ENCODE data around the gene CHDH. TPM values are rescaled to one million over a fixed set of nuclear protein-coding genes. Genes with fewer than 3 reads are reported as not detected.
A peak's percentile ranks its signal among the peaks of the same experiment; 100 is the strongest.

The CHDH gene
- polyA plus RNA-seq, 3 donors from 2014 or later: not detected

- Mint-ChIP-seq H3K36me3 (peaks cover 12 to 39% (median 13%) of the 10 kb centered on the region in 3 donors), H3K27me3 (ENCODE audit: low read depth in 3 of 3) (peaks cover 0 to 9% (median 6%) of the 10 kb centered on the region in 3 donors)
These were observed 34.5 kb upstream of the CHDH start for GRCh38 chr3:53880396-53881345.

DNA sequence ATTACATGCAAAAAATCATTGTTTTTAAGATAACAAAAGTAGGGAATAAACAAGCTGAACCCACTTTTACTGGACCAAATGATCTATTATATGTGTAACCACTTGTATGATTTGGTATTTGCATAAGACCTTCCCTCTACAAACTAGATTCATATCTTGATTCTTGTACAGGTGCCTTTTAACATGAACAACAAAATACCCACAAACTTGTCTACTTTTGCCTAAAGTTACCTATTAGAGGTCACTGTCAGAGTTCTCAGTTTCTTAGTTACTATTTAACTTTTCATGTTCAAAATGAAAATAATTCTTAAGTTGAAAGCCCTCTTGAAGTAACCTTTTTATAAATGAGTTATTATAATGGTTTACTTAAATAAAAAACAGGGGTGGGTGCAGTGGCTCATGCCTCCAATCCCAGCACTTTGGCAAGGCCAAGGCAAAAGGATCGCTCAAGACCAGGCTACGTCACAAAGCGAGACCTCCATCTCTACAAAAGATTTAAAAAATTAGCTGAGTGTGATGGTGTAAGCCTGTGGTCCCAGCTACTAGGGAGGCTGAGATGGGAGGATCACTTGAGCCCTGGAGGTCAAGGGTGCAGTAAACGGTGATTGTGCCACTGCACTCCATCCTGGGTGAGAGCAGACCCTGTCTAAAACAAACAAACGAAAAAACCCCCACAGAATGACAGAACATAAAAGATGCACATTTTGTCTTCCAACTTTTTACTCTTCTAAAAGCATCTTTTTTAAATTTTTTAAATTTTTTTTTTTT lies 19.7 kb upstream of the CHDH start:
- H3K36me3 Mint-ChIP-seq: peaks cover 14 to 45% (median 27%) of the 10 kb centered on the region in 3 donors
- H3K4me1 Mint-ChIP-seq: peaks cover 2 to 10% of the 10 kb centered on the region in 2 donors
- peaks cover 0 to 2% (median 0%) of the 10 kb centered on the region in 3 donors for H3K27me3 Mint-ChIP-seq (ENCODE audit: low read depth in 3 of 3)

More at GRCh38 chr3:53880396-53881345, 34.5 kb upstream of the CHDH start:
- Mint-ChIP-seq H3K4me3 (peak overlapping the region; percentile 94 to 100 (median 100)), H3K9me3 (no peaks in the 10 kb centered on the region), H3K27ac (peak overlapping the region; percentile 88 to 100 (median 98)), H3K4me1 (peaks cover 31 to 39% of the 10 kb centered on the region in 2 donors)
- DNase-seq: no peak

DNA sequence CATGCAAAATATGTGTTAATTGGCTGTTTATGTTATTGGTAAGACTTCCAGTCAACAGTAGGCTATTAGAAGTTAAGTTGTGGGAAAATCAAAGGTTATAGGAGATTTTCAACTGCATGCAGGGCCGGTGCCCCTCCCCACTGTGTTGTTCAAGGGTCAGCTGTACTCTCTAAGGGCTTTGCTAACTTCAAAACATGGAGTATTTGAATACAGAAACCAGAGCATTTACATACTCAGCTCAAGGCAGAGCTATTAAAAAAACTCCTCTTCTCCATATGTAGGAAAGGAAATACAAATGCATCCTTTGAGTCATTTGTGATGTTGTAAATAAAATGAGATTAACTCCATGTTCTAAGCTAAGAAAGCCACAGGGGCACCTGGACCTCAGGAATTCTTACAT lies 16.9 kb upstream of the CHDH start:
- Mint-ChIP-seq H3K4me3 (no peak overlapping the region), H3K27ac (no peak overlapping the region)

More for the DNA sequence above, 19.7 kb upstream of the CHDH start:
- Mint-ChIP-seq H3K9me3 (no peaks in the 10 kb centered on the region), H3K27ac (no peak overlapping the region), H3K4me3 (no peak overlapping the region)
- DNase-seq: no peak

GRCh38 chr3:53862241-53862640 lies 16.0 kb upstream of the CHDH start:
- Mint-ChIP-seq H3K27me3 (ENCODE audit: low read depth in 3 of 3) (peaks cover 0 to 5% (median 0%) of the 10 kb centered on the region in 3 donors), H3K36me3 (peaks cover 16 to 28% (median 18%) of the 10 kb centered on the region in 3 donors), H3K27ac (peak overlapping the region in 1 of 6 donors; percentile 7), H3K9me3 (no peaks in the 10 kb centered on the region), H3K4me1 (peaks cover 0 to 1% of the 10 kb centered on the region in 2 donors), H3K4me3 (no peak overlapping the region)
- no peak for DNase-seq

More for the DNA sequence above, 16.9 kb upstream of the CHDH start:
- peaks cover 16 to 34% (median 23%) of the 10 kb centered on the region in 3 donors for H3K36me3 Mint-ChIP-seq
- peaks cover 0 to 2% (median 0%) of the 10 kb centered on the region in 3 donors for H3K27me3 Mint-ChIP-seq (ENCODE audit: low read depth in 3 of 3)
- H3K9me3 Mint-ChIP-seq: no peaks in the 10 kb centered on the region
- no peak for DNase-seq
- peaks cover 0 to 7% of the 10 kb centered on the region in 2 donors for H3K4me1 Mint-ChIP-seq

DNA sequence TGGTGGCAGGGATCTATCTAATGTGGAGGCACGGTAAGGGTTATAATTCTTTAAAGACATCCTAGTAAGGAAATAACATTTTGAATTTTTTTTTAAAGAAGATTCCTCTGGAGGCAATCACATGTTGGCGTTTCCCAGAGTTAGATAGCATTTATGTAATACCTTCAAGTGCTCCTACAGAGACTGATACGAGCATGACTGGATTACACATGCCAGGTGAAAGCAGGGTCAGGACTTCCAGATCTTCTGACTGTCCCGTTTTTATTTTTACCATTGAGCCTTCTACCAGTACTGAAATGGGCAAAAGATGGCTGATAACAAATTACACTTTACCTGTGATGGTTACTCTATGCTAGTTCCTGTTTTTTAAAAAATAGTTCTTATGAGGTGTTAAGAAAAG lies 14.0 kb upstream of the CHDH start:
- Mint-ChIP-seq H3K4me3 (no peak overlapping the region), H3K9me3 (no peaks in the 10 kb centered on the region), H3K36me3 (peaks cover 16 to 22% (median 18%) of the 10 kb centered on the region in 3 donors), H3K4me1 (peaks cover 0 to 1% of the 10 kb centered on the region in 2 donors), H3K27ac (no peak overlapping the region), H3K27me3 (ENCODE audit: low read depth in 3 of 3) (peaks cover 0 to 5% (median 0%) of the 10 kb centered on the region in 3 donors)
- DNase-seq: no peak

DNA sequence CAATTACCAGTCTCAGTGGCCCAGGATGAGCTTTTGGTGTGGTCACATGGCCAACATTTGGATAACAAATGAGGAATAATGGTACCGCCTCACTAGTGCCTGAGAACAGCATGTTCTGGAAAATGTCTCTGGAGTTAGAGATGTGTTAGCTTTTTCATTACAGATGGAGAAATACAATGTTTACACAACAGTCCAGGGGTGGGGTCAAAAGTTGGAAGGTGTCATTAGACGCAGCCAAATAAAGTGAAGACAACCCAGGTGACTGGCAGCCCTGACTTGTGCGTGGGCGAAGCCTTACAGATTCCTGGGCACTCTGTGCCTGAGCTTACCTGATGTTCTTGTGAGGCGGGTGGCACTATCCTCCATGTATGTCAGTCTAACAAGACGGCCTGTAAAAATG lies 13.0 kb upstream of the CHDH start:
- peak overlapping the region in 2 of 6 donors; percentile 16 to 18 for H3K27ac Mint-ChIP-seq

DNA sequence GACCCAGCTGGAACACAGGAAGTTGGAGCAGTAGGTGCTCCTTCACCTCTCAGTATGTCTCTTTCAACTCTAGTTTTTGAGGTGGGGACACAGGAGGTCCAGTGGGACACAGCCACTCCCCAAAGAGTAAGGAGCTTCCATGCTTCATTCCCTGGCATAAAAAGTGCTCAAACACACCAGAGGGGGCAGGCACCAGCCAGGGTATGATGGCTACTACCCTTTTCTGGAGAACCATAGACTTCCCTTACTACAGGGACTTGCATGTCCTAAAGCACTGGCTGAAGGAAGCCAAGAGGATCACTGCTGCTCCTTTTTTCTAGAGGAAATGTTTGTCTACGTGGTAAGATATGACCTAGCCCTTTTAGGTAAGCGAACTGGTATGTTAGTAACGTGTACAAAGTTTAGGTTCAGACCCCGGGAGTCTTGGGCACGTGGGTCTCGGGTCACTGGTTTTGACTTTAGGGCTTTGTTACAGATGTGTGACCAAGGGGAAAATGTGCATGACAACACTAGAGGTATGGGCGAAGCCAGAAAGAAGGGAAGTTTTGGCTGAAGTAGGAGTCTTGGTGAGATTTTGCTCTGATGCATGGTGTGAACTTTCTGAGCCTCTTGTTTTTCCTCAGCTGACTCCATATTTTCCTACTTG lies 12.0 kb upstream of the CHDH start:
- no peak for DNase-seq
- Mint-ChIP-seq H3K27me3 (ENCODE audit: low read depth in 3 of 3) (peaks cover 0 to 5% (median 0%) of the 10 kb centered on the region in 3 donors), H3K36me3 (peaks cover 9 to 16% (median 10%) of the 10 kb centered on the region in 3 donors), H3K4me1 (peaks cover 0 to 1% of the 10 kb centered on the region in 2 donors), H3K27ac (peak overlapping the region in 1 of 6 donors; percentile 53), H3K4me3 (no peak overlapping the region), H3K9me3 (no peaks in the 10 kb centered on the region)

More for the DNA sequence above, 13.0 kb upstream of the CHDH start:
- Mint-ChIP-seq H3K9me3 (no peaks in the 10 kb centered on the region), H3K27me3 (ENCODE audit: low read depth in 3 of 3) (peaks cover 0 to 5% (median 0%) of the 10 kb centered on the region in 3 donors), H3K4me1 (peaks cover 0 to 1% of the 10 kb centered on the region in 2 donors), H3K4me3 (no peak overlapping the region), H3K36me3 (peaks cover 10 to 16% (median 14%) of the 10 kb centered on the region in 3 donors)
- DNase-seq: no peak

GRCh38 chr3:53856964-53857363 lies 10.7 kb upstream of the CHDH start:
- no peaks in the 10 kb centered on the region for H3K9me3 Mint-ChIP-seq
- H3K36me3 Mint-ChIP-seq: peaks cover 6 to 13% (median 6%) of the 10 kb centered on the region in 3 donors
- H3K4me1 Mint-ChIP-seq: peaks cover 0 to 1% of the 10 kb centered on the region in 2 donors
- no peak for DNase-seq
- H3K4me3 Mint-ChIP-seq: no peak overlapping the region
- H3K27me3 Mint-ChIP-seq (ENCODE audit: low read depth in 3 of 3): peaks cover 0 to 5% (median 0%) of the 10 kb centered on the region in 3 donors
- no peak overlapping the region for H3K27ac Mint-ChIP-seq

DNA sequence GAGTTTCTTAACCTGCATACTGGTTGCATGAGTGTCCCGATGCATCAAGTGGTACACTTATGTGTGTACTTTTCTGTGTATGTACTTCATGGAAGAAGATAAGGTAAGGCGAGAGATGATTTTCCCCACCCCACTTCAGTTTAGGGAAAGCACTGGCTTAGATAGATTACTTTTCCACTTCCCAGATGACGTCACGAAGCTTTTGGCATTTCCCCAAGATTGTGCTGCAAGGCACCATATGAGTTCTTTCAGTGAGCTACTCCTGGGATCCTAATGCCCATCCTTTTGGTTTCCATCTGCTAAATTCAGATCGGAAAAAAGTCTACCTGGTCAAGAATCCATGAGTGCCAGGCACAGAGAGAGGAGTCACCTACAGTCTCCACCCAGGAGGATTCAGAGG lies 4.7 kb upstream of the CHDH start:
- DNase-seq: no peak
- no peak overlapping the region for H3K27ac Mint-ChIP-seq
- H3K4me3 Mint-ChIP-seq: no peak overlapping the region
- H3K9me3 Mint-ChIP-seq: no peaks in the 10 kb centered on the region
- H3K4me1 Mint-ChIP-seq: peaks cover 6 to 8% of the 10 kb centered on the region in 2 donors
- H3K27me3 Mint-ChIP-seq (ENCODE audit: low read depth in 3 of 3): peaks cover 6 to 10% (median 10%) of the 10 kb centered on the region in 3 donors
- no peaks in the 10 kb centered on the region for H3K36me3 Mint-ChIP-seq

DNA sequence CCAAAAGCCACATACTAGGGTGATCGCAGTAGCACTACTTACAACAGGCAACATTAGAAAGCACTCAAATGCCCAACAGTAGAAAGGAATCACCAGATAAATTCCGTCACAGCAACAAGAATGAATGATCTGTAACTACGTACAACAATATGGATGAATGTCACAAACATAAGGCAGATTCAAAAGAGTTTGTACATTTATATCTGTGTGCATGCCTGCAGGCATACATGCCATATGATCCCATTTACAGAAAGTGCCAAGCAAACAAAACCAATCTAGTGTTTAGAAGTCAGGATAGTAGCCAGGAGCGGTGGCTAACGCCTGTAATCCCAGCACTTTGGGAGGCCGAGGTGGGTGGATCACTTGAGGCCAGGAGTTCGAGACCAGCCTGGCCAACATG lies 3.7 kb upstream of the CHDH start:
- Mint-ChIP-seq H3K9me3 (no peaks in the 10 kb centered on the region), H3K27ac (no peak overlapping the region), H3K4me1 (peaks cover 6 to 13% of the 10 kb centered on the region in 2 donors), H3K4me3 (no peak overlapping the region), H3K27me3 (ENCODE audit: low read depth in 3 of 3) (peaks cover 6 to 13% (median 10%) of the 10 kb centered on the region in 3 donors), H3K36me3 (no peaks in the 10 kb centered on the region)
- DNase-seq: no peak

- Mint-ChIP-seq H3K27ac (no peak overlapping the region), H3K27me3 (ENCODE audit: low read depth in 3 of 3) (peaks cover 6 to 24% (median 13%) of the 10 kb centered on the region in 3 donors), H3K9me3 (no peaks in the 10 kb centered on the region), H3K4me1 (peaks cover 6 to 13% of the 10 kb centered on the region in 2 donors), H3K4me3 (peak overlapping the region; percentile 38 to 69 (median 61)), H3K36me3 (no peaks in the 10 kb centered on the region)
- DNase-seq: no peak
These were observed 584 bp upstream of the CHDH start for GRCh38 chr3:53846851-53847155.

DNA sequence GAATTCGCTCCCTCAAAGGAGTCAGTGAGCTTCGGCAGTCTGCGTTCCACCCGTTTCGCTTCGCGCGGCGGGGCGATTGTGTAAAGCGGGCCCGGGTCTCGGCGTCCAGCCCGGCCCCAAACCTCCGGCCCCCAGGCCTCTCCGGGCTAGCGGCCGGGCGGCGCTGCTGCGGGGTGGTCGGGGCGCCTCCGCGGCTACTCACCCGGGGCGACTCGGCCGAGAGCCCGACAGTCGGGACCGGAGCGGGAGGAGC lies 412 bp downstream of the CHDH start:
- Mint-ChIP-seq H3K4me3 (peak overlapping the region in 3 of 5 donors; percentile 15 to 51 (median 39)), H3K4me1 (peaks cover 6 to 13% of the 10 kb centered on the region in 2 donors), H3K27ac (no peak overlapping the region), H3K36me3 (no peaks in the 10 kb centered on the region), H3K27me3 (ENCODE audit: low read depth in 3 of 3) (peaks cover 4 to 24% (median 13%) of the 10 kb centered on the region in 3 donors), H3K9me3 (no peaks in the 10 kb centered on the region)
- DNase-seq: no peak

GRCh38 chr3:53845103-53845880 lies 927 bp downstream of the CHDH start:
- Mint-ChIP-seq H3K4me3 (peak overlapping the region in 3 of 5 donors; percentile 15 to 51 (median 39)), H3K9me3 (no peaks in the 10 kb centered on the region), H3K36me3 (no peaks in the 10 kb centered on the region), H3K4me1 (peaks cover 6 to 13% of the 10 kb centered on the region in 2 donors), H3K27ac (no peak overlapping the region), H3K27me3 (ENCODE audit: low read depth in 3 of 3) (peaks cover 4 to 24% (median 13%) of the 10 kb centered on the region in 3 donors)
- no peak for DNase-seq

All from immature natural killer cell (primary cell).